HG03442 (cell line): ENCODE measurements around the gene CRPPA.
"Not testable (repeated sequence)": the region's sequence is repeated elsewhere in the genome, so short reads cannot be mapped to it uniquely, and the experiment has no call there.

ENCODE experiments used
- ATAC-seq: cut with Tn5 transposase; IDR thresholded peaks from one replicate; pipeline ENCODE4 v1.9.1; 2021; ENCODE audit warnings: mild to moderate bottlenecking, moderate library complexity; ENCODE audit not compliant: unreplicated experiment

The CRPPA gene

DNA sequence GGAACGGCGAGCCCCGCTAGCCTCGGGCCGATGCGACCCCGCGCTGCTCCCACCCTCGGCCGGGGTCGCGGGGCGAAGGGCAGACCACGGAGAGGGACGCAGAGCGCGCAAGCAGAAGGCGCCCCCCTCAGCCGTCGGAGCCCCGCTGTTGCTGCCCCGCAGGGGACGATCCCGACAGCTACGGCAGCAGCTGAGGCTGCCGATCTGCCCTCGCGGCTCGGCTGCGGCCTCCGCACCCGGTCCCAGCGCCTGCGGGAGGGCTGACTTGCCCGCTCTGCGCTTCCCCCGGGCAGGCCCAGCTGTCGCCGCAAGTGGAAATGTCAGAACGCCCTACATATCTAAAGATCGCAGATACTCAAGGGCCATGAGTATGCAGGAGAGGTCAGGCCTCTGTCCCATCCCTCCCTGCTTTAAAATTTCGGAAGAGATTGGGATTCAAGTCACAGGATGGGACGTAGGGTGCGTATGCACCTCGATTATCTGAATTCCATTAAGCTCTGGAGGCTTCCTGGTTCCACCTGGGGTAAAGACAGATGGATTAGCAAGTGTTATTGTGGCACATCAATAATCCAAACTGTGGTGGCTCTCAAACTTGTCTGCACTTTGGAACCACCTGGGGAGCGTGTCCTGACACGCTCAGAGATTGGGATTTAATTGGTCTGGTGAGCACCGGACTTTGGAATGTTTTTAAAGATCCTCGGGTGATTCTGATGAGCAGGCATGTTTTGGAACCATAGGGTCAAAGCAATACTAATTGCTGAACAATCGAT lies at the start of gene CRPPA:
Gene CRPPA, minus strand, starts transcription at position 206 of the 770 bp plus-strand sequence. CDS start 216 bp downstream, outside the sequence.
- peak; percentile 31 for ATAC-seq

DNA sequence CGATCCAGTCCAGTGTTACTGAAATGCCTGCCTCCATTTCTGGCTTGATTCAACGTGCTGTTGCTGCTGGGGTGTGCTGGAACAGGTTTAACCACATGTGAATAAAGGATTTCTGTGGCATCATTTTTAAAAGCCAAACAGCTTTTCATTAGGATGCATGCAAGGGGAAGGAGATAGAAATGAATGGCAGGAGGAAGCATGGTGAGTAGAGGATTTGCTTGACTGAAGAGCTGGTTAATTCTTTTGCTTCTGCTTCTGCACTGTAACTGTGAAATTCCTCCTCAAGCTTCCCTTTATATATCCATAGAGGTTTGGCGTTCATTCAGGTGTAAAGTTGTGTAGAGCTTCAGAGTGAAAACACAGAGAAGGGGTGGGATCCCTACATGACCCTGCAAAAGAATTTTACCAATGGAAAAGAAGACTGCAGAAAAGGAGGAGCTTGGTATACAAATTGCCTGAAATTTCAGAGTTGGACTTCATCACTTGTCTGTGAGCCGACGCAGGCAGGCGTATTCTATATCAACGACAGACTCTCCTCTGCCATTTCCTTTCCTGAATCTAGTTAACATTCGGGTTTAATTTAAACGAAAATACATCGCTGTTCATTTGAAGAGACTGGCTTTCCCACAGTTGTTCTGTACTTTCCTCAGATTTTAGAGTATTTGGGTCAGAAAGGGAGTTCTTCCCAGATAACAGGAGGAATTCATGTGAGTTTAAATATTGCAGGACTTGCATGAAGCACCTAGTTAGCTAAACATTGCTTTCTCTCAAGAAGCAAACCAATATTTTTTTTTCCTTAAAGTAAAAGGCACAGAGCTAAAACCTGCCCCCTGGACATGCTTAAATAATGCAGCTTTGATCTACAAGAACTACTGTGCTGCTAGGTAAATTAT lies 44.4 kb upstream of the CRPPA start, which contains the start of gene SOSTDC1:
Gene SOSTDC1, minus strand, starts transcription at position 270 of the 893 bp plus-strand sequence. Its CDS starts 70 bp downstream, at position 200.
- ATAC-seq = no peak

DNA sequence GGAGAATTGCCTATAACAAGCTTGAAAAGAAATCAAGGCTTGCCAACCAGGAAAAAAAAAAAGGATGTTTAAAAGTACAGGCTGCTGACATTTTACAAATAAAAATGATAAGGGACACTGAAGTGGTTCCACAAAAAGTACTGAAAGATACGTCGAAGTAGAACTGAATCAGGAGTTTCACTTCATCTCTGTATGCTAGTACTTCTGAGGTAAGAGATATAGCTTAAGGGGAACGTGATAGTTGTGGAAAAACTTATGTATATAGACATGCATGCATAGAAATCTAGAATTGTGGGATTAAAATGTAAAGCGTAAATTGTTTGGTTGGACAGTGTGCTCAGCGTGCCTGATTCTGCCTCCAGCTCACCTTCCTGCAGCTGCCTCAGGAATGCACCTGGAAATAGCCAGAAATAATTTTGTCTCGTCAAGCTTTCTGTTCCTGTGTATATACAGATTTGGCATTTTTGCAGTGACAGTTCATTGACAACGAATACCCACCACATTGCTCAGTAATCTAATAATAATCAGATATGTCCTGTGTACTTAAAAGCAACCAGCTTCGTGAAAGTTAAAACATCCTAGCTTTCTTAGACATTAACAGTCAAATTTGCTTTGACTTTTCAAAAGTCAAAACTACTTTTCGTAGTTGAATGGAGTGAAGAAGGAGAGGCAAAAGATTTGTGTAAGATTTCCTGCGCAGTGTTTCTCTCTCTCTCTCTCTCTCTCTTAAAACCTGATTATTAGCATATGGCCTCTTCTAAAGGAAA lies 42.8 kb upstream of the CRPPA start:
- ATAC-seq = no peak

DNA sequence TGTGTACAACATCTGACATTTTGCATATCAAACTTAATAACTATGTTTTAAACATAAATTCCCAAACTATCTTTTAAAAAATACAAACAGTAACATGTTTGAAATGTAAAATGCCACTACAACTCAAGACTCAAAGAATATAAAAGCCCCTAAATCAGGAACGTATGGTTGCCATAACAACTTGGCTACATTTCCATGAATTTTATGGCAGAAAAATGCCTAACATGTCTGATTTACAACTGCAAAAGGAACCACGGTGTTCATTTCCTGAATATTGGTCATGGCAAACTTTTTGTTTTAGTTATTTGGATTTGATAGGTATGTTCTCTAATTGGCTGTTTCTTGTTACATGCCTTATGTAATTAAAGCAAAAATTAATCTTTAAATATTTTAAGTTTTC lies 42.2 kb upstream of the CRPPA start:
- ATAC-seq = no peak

DNA sequence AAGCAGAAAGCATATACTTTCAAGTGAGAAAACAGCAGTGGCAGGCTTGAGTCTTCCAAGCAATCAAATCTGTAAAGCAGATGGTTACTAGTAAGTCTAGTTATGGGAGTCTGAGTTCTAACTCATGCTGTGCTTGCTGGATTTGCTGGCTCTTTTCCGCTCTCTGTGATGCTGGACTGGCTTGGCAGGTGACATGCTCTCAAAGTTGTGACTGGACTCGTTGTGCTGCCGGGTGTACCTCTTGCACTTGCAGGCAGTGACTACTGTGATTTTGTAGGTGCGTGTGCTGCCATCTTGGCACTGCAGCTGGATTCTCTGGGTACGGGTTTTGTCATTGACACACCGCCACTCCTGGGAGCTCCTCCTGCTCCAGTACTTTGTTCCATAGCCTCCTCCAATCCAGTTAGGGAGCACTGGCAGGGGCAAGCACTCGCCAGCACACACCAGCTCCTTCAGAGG lies 41.1 kb upstream of the CRPPA start:
- ATAC-seq = no peak

DNA sequence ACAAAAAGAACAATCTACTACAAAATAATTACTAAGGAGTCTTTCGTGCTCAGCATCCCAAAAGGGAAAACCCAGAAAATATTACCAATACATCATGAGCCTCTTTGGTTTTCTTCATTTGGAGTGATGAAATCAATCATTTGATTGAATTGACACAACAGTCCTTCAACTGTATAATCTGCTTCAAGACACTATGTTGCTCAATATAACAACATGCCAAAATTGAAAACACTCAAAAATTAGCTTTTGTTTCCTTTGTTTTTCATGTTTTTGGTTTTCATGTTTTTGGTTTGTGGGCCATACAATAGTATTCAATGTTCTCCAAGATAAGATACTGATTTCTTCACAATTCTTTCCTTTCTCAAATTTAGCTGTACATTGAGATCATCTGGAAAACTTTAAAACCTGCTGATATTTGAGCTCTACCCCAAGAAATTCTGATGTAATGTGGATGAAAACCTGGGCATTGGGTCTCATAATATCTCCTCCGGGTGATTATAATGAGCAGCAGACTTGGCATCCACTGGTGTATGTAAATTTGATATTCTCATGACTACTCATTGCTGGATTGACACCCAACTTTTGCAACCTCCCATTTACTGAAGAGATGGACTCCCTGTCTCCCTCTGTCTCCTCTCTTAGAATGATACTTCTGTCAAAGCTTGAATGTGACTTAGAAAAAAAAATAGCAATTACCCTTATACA lies 39.6 kb upstream of the CRPPA start:
- ATAC-seq = no peak

DNA sequence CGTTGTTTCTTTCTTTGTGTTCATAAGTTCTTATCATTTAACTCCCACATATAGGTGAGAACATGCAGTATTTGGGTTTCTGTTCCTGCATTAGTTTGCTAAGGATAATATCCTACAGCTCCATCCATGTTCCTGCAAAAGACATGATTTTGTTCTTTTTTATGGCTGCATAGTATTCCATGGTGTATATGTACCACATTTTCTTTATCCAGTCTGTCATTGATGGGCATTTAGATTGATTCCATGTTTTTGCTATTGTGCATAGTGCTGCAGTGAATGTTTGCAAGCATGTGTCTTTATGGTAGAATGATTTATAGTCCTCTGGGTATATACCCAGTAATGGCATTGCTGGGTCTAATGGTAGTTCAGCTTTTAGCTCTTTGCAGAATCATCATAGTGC lies 35.0 kb upstream of the CRPPA start:
- not testable (repeated sequence) for ATAC-seq

DNA sequence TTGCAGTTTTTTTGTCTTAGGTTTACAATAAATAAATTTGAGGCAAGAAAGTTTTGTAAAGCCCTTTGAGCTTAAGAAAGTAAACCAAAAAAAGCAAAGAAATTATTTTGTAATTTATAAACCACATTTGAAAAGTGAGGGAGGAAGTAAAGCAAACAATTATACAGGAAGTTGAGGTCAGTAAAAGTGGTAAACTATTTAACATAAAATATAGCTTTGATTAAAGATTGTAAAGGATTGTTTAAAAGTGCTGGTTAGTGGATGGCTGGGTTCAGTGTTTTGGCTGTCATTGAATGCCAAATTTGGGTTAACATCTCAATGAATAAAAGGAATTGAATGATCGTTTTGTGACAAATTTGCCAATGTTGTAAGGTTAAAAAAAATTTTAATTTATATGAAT lies 34.3 kb upstream of the CRPPA start:
- no peak for ATAC-seq

DNA sequence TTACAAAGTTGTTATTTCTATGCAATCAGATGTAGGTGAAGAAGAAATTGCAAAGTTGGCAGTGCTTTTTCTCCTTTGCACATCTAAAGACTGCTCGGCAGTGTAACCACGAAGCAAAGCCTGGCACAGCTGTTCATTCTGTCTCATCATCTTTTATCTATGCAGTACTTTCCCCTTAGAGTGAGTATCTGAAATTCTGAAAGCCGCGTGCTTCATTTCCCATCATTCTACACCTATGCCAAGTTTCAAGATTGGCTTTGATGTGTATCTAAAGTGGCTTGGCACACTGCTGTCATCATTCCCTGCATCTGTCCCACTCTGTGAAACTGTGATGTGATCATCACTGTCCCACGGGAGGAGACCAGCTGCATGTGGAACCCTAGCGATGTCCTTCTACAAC lies 29.0 kb upstream of the CRPPA start:
- ATAC-seq = no peak

DNA sequence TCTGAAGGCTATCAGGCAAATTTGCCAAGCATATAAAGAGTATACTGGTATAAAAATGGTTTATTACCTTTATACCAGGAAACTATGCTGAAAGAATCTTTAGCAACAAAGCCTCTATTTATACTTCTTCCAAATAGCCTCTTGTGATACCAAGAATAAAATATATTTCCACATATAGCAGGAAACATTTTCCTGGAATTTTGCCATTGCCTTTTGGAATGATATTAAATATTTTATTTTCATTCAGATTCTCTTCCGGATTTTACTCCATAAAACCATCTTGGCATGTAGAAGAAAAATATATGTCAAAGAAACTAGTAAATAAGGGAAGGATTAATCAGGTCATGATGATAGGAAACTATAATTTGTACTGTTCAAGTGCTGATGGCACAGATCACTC lies 26.5 kb upstream of the CRPPA start:
- no peak for ATAC-seq

DNA sequence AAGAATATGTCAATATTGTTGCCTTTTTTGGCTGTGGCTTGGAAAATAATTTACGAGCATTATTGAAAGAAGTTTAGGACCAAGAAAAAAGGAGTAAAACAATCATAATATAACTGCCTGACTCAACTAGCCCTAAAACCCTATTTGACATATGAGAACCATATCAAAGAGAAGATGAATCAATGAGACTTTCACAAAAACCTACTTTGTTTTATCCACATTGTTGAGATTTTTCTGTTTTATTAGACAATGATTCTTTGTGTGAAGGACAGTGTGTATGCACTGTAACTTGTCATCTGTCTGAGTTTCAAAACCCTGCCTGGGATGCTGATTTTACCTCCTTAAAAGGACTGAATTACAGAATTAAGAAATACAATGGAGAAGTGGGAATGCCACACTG lies 25.2 kb upstream of the CRPPA start:
- no peak for ATAC-seq

DNA sequence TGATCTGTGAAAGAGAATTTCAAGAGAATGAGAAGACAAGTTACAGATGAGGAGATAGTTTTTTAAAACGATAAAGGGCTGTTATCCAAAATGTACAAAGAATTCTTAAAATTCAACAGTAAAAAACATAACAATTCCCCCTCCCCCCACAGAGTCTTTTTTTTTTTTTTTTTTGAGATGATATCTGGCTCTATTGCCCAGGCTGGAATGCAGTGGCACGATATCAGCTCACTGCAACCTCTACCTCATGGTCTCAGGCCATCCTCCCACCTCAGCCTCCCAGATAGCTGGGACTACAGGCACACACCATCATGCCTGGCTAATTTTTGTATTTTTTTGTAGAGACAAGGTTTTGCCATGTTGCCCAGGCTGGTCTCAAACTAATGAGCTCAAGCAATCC lies 22.5 kb upstream of the CRPPA start:
- ATAC-seq = not testable (repeated sequence)

DNA sequence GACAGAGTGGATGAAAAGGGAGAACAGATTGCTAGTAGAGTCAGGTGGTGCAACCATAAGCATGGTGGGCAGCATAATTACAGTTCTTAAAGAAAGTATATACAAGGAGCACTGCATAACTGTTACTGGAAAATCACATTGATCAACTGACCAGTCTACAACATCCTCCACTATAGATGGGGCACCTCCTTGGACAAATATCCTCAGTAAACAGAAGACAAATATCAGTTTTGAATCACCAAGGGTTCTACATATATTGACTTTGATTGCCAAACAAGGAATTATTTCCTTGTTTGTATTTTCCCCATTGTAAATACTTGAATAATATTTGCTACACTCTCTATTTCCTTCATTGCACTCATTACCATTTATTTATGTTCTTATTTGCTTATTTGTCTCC lies 17.6 kb upstream of the CRPPA start:
- no peak for ATAC-seq

DNA sequence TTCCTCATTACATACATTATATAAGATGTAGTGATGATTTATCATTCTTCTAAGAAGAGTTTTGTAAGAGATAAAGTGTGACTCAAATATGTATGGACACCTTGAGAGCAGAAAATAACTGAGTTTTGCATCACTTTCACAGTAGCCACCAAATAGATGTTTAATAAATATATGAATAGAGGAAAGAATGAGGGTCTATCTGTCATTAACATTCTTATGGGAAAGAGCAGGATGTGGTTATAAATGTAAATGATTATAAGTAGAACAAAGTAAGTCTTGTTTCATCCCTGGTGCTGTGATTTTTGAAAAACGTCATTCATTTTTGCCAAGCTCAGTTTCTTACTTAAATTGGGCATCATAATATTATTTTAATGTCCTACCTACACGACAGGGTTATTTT lies 15.0 kb upstream of the CRPPA start:
- no peak for ATAC-seq

DNA sequence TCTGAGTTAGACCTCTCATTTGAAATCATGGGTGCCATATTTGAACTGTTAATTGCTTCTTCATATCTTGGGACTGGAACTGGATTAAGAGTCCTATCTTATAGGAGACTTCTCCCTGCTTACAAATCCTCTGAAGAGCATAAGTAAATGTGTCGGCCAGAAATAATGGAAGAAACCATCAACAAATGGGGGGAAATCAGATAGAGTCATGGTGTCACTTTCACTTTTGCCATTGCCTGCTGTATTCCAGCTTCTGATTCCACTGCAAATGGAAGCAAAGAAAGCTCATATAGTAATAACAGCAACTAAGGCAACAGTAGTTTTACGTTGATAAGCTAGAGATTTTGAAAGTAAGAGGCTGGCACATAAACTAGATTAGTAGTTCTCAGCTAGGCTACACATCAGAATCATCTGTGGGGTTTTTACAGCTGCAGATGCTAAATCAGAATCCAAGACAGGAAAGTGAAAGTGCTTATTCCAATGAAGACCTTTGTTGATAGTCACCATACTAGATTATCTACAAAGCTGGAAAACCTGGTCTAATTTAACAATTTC lies 12.3 kb upstream of the CRPPA start:
- no peak for ATAC-seq

DNA sequence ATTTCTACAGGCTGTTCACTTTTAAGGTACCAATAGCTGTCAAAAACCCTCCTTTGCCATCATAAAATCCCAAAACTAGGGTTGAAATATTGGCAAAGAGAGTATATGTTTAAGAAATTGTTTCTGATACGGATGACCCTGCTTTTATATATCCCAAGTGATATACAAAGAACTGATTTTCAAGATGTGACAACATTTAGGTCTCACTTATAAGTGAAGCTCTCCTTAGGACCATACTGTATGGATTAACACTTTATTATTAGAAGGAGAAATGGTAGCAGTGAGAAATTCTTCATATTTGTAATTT lies 11.0 kb upstream of the CRPPA start:
- ATAC-seq = no peak

DNA sequence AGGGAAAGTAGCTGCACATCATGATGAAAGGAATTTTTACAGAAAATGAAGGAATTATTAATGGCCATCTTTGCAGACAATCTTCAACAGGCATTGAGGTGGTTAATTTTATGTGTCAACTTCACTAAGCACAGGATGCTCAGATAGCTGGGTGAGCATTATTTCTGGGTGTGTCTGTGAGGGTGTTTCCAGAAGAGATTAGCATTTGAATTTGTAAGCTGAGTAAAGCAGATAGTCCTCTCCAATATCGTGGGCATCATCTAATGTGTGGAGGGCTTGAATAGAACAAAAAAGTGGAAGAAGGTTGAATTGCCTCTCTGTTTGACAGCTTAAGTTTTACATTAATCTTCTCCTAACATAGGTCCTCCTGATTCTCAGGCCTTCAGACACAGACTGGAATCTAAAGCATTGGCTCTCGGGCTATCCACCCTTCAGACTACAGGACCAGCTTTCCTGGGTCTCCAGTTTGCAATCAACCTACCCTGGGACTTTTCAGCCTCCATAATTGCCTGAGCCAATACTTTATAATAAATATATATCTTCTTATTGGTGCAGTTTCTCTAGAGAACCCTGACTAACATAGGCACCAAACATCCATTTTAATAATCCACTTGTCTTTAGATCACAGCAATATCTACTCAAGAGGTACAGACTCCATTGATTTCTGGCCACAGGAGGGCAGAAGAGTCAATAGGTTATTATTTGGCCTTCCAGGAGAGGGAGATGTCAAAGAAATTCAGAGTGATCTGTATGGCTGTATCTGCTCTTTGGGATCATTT lies 10.5 kb upstream of the CRPPA start:
- ATAC-seq = peak; percentile 78

DNA sequence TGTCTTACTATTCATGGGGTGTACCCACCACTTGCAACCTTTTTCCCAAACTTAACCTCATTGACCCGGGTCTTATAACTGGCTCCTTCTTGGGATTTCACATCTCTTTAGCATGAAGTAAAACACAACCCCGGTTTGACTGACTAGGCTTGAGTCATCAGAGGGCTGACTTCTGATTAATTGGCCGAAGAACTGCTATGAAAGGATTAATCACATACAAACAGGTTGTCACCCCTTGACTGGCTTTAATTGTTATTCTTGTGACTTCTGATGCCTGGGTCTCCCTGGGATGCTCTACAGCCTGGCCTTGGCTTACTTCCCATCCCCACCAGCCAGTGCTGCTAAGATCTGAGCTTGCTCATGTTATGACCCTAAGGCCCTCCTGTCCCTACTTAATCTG lies 8.8 kb upstream of the CRPPA start:
- no peak for ATAC-seq

DNA sequence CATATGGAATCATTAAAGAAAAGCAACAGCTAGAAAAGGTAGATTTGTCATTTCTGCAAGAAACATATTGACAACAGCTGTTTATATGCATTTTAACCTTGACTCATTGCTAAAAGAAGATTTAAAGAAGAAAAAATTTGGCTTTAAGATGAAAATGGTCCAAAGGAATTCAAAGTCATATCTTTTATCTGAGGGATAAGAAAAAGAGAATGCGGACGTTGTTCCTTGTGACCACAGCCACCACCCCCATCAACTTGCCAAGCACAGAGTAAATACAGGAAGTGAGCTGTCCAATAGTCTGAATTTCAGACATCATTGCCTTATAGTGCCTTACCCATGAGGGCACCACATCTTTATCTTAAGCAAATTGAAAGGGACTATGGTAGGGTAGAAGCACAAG lies 7.3 kb upstream of the CRPPA start:
- no peak for ATAC-seq

DNA sequence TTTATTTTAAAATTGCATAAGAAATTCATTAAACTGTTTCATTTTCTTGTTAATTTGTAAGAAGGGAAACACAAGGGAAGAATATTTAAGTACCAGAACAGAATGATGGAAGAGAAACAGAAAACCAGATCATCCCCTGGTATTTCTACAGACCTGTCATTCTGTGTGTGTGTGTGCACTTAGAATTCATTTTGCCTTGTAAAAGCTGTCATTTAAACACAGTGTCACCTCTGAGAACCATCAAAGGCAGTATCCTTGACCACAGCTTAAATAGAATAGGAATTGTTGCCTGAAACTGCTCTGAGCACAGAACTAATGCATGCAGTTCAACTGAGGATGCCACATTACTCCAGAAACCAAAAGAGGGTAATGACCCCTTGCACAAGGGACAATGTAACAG lies 6.8 kb upstream of the CRPPA start:
- no peak for ATAC-seq
